ENCODE measurements around the gene NKAP. TPM values are rescaled to one million over a fixed set of nuclear protein-coding genes. Genes with fewer than 3 reads are reported as not detected.

NKAP gene
- total and polyA plus RNA-seq, 2 of the 13 experiments (the other 11 are each of a cell fraction or from before 2014, with no cell fraction given) = 3.6 to 6.1 TPM

DNA sequence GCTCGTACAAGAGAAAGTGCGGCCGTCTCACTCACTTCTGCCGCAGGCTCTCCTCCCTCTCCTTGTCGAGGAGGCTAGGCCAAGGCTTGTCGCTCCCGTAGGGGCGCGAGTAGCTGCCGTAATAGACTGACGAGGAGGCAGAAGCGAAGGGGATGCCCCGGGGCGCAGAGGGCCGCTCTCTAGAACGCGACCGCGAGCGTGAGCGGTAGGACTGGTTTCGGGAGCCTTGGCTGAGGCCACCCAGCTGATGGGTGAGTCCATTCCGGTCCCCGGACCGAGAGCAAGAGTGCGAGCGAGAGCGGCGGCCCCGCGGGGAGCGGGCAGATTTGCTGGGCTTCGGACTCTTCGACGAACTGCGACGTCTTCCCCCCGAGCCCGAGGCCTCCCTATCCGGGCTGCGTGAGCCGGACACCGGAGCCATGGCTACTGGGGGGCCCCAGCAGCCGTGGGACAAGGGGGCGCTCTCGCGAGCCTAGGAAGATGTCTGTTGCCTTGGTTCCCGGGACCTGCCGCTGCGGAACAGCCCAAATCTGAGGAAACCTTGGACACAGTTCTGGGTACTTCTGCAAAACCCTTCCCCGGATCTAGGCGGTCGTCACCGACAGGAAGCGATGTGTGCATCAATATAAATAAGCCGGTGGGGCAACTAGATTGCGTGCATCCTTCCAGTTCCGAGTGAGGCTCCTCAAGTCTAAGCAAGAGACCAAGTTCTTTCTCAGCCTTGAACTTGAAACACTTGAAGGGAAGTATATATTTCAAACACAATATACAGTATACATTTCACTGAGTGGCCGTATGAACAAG, at the start of gene NKAP (continued):
- no peak for TF ChIP-seq TRIM22 (IDR thresholded peaks at IDR 0.05)
- no peak for TF ChIP-seq ZNF562 (CRISPR knock-in tag; IDR thresholded peaks at IDR 0.05; ENCODE audit: borderline replicate concordance)
- TF ChIP-seq TAF15 (IDR thresholded peaks at IDR 0.05; ENCODE audit: low read depth, low read length, poor library complexity, severe bottlenecking) = no peak
- TF ChIP-seq KDM5A (IDR thresholded peaks at IDR 0.05; ENCODE audit: borderline replicate concordance, low read length) = peak; percentile 92
- peak; percentile 64; the same call in 1 of the 2 replicates for TF ChIP-seq ZNF710 (CRISPR knock-in tag; IDR thresholded peaks at IDR 0.05; ENCODE audit: borderline replicate concordance)
- no peak; the same call in 1 of the 2 replicates for TF ChIP-seq SRY (CRISPR knock-in tag; IDR thresholded peaks at IDR 0.05)
- TF ChIP-seq ZNF543 (CRISPR knock-in tag; IDR thresholded peaks at IDR 0.05) = 0 out of 2 replicates have a peak, but pooled peaks have one; percentile 17
- TF ChIP-seq THAP11 (CRISPR knock-in tag; IDR thresholded peaks at IDR 0.05) = peak; percentile 92
- TF ChIP-seq ZNF503 (CRISPR knock-in tag; IDR thresholded peaks at IDR 0.05) = peak; percentile 32; the same call in 1 of the 2 replicates
- no peak for TF ChIP-seq FLYWCH1 (CRISPR knock-in tag; IDR thresholded peaks at IDR 0.05)
- TF ChIP-seq ZNF577 (CRISPR knock-in tag; IDR thresholded peaks at IDR 0.05; ENCODE audit: borderline replicate concordance, low read depth) = no peak
- TF ChIP-seq ZNF703 (CRISPR knock-in tag; IDR thresholded peaks at IDR 0.05; ENCODE audit: borderline replicate concordance) = 0 out of 2 replicates have a peak, but pooled peaks have one; percentile 39
- TF ChIP-seq, protein P1, sequence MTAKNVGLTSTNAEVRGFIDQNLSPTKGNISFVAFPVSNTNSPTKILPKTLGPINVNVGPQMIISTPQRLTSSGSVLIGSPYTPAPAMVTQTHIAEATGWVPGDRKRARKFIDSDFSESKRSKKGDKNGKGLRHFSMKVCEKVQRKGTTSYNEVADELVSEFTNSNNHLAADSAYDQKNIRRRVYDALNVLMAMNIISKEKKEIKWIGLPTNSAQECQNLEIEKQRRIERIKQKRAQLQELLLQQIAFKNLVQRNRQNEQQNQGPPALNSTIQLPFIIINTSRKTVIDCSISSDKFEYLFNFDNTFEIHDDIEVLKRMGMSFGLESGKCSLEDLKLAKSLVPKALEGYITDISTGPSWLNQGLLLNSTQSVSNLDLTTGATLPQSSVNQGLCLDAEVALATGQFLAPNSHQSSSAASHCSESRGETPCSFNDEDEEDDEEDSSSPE (CRISPR knock-in tag; IDR thresholded peaks at IDR 0.05) = 0 out of 2 replicates have a peak, but pooled peaks have one; percentile 21
- TF ChIP-seq ZFP90 (CRISPR knock-in tag; IDR thresholded peaks at IDR 0.05; ENCODE audit: borderline replicate concordance) = peak; percentile 49; the same call in 1 of the 2 replicates
- no peak for TF ChIP-seq NFIB (CRISPR knock-in tag; IDR thresholded peaks at IDR 0.05; ENCODE audit: borderline replicate concordance)
- TF ChIP-seq, protein P2, sequence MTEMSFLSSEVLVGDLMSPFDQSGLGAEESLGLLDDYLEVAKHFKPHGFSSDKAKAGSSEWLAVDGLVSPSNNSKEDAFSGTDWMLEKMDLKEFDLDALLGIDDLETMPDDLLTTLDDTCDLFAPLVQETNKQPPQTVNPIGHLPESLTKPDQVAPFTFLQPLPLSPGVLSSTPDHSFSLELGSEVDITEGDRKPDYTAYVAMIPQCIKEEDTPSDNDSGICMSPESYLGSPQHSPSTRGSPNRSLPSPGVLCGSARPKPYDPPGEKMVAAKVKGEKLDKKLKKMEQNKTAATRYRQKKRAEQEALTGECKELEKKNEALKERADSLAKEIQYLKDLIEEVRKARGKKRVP (CRISPR knock-in tag; IDR thresholded peaks at IDR 0.05) = peak in 1 of 2 experiments; percentile 66; a peak in 2 of 4 replicates
- no peak for TF ChIP-seq ZMYM2 (CRISPR knock-in tag; IDR thresholded peaks at IDR 0.05)
- TF ChIP-seq PBX2 (CRISPR knock-in tag; IDR thresholded peaks at IDR 0.05) = no peak
- peak; percentile 53; the same call in 1 of the 2 replicates for TF ChIP-seq FOSL2 (CRISPR knock-in tag; IDR thresholded peaks at IDR 0.05)

Measured in HepG2 (cell line).